Mucosa of rectum (tissue), 2 donors: ENCODE measurements around the gene TNP2.

Experiments
- H3K27ac ChIP-seq, 2 donors: one replicate each; pipeline ENCODE4 v1.7.0; 2013; ENCODE audit warnings: inconsistent platforms in 2 of 2, low read depth in 2 of 2, low read length in 2 of 2
- H3K27me3 ChIP-seq, 2 donors: one replicate each; pipeline ENCODE4 v1.7.0; 2013; ENCODE audit warnings: low read length in 2 of 2; ENCODE audit not compliant: control insufficient read depth in 2 of 2, insufficient read depth in 2 of 2
- H3K36me3 ChIP-seq, 2 donors: one replicate each; pipeline ENCODE4 v1.7.0; 2013; ENCODE audit warnings: low read length in 2 of 2; ENCODE audit not compliant: control insufficient read depth in 2 of 2, insufficient read depth in 2 of 2
- H3K4me1 ChIP-seq, 2 donors: one replicate each; pipeline ENCODE4 v1.7.0; 2013; ENCODE audit warnings: low read length in 2 of 2, mild to moderate bottlenecking in 1 of 2; ENCODE audit not compliant: control insufficient read depth in 2 of 2, insufficient read depth in 2 of 2
- H3K4me3 ChIP-seq, 2 donors: one replicate each; pipeline ENCODE4 v1.7.0; 2013; ENCODE audit warnings: low read length in 2 of 2
- H3K9ac ChIP-seq, 2 donors: one replicate each; pipeline ENCODE4 v1.7.0; 2013; ENCODE audit warnings: low read length in 2 of 2, low read depth in 1 of 2, mild to moderate bottlenecking in 1 of 2
- H3K9me3 ChIP-seq, 2 donors: one replicate each; pipeline ENCODE4 v1.7.0; 2013; ENCODE audit warnings: low read length in 2 of 2; ENCODE audit not compliant: control insufficient read depth in 2 of 2
- donor health status: healthy.
- donor health status: Normal muscosa, but diverticular disease.

Gene TNP2

DNA sequence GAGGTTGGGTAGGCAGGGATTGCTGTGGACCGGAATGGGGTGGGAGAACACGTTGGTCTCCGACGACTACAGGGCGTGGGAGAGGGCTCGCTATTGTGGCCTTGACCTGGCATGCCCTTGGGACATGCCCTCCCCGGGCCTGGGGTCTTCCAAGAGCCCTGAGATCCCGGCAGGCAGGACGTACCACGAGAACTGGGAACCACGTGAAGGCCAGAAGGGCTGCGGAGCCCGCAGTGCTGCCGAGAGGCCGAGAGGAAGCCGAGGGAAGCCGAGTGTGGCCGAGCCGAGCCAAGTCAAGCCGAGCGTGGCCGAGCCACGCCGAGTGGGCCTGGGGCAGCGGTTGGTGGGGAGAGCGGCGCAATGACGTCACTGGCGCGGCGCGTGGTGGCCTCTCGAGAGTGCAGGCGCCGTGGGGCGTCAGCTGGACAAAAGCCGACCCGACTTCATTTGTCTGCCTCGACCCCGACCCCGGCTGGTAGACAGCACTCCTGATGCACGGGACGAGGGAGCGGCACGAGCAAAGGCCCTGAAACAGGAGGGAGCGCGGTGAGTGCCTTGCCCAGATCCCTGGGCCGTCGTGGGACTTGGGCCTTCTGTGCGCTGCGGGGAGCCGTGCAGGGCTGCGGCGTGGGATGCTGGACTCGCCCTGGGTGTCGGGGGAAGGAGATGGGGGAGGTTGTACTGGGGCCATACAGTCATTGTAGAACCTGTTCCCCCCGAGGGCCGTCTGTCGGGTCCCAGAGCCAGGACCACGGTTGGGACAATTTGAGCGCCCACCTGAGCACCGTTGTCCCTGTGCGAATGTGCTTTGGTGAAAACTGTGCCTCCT lies 19.7 kb downstream of the TNP2 start:
- peaks cover 4 to 6% of the 10 kb centered on the region in 2 donors for H3K4me1 ChIP-seq
- no peak overlapping the region for H3K9ac ChIP-seq
- H3K27ac ChIP-seq, result no peak overlapping the region
- H3K4me3 ChIP-seq, result no peak overlapping the region
- H3K36me3 ChIP-seq, result peaks cover 0 to 1% of the 10 kb centered on the region in 2 donors
- no peaks in the 10 kb centered on the region for H3K9me3 ChIP-seq
- no peaks in the 10 kb centered on the region for H3K27me3 ChIP-seq

DNA sequence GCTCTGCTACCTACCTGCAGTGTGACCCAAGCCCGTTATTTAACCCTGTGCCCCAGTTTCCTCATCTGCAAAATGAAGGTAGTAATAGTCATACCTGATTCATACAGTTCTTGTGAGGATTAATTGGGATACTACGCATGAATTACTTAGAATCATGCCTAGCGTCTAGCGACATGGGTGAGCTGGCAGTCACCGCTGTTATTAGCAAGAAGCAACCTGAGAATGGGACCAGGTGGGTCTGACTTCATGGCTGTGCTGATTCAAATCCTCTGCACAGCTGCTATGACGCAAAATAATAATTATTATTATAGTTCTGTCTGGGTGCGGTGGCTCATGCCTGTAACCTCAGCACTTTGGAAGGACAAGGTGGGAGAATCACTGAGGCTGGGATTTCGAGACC lies 21.0 kb downstream of the TNP2 start:
- H3K4me1 ChIP-seq, result no peaks in the 10 kb centered on the region
- no peak overlapping the region for H3K27ac ChIP-seq
- H3K9me3 ChIP-seq, result no peaks in the 10 kb centered on the region
- no peak overlapping the region for H3K9ac ChIP-seq
- no peaks in the 10 kb centered on the region for H3K27me3 ChIP-seq
- no peak overlapping the region for H3K4me3 ChIP-seq
- H3K36me3 ChIP-seq, result peaks cover 0 to 1% of the 10 kb centered on the region in 2 donors

DNA sequence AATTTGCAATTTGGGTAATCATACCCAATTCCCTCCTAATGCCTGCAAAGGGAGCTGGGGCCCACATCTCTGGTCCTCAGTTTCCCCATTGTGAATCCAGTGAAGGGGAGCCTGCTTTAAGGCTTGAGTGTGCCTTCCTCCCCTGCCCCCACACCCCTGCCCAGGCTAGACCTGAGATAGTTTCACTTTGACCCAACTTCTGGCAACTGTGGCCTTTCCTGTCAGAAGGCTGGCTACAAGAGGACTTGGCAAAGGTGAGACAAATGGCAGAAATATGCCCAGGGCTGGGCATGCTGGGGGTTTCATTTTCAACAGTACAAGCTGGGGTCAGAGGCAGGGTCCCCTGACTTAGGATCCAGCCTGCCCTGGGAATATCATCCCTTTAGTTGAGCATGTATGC lies 23.1 kb downstream of the TNP2 start:
- no peaks in the 10 kb centered on the region for H3K36me3 ChIP-seq
- H3K4me1 ChIP-seq, result no peaks in the 10 kb centered on the region
- no peak overlapping the region for H3K27ac ChIP-seq
- no peaks in the 10 kb centered on the region for H3K27me3 ChIP-seq
- H3K4me3 ChIP-seq, result no peak overlapping the region
- H3K9me3 ChIP-seq, result no peaks in the 10 kb centered on the region
- H3K9ac ChIP-seq, result no peak overlapping the region

DNA sequence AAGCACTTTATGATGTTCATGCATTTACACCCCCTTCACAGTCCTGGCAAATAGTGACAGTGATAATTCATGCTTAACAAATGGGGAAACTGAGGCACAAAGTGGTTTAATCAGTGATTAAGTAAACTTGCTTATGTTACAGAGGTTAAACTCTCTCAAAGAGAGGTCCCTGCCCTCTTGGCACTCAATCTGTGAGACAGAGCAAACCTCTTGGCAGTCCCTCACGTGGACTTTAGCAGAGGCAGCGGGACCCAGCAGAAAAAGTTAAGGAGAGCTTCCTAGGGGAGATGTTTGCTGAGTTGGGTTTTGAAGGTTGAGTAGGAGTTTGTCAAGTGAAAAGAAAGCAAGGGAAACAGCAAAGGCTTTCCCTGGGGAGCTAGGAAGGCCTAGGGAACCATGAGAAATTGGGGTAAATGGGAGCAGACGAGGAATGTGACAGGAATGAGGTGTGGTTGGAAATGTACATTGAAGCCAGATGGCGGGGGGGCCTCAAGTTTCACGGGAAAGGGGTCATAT lies 23.8 kb downstream of the TNP2 start:
- no peak overlapping the region for H3K4me3 ChIP-seq
- no peak overlapping the region for H3K9ac ChIP-seq
- H3K27ac ChIP-seq, result no peak overlapping the region
- H3K27me3 ChIP-seq, result no peaks in the 10 kb centered on the region
- no peaks in the 10 kb centered on the region for H3K36me3 ChIP-seq
- no peaks in the 10 kb centered on the region for H3K4me1 ChIP-seq
- H3K9me3 ChIP-seq, result no peaks in the 10 kb centered on the region

DNA sequence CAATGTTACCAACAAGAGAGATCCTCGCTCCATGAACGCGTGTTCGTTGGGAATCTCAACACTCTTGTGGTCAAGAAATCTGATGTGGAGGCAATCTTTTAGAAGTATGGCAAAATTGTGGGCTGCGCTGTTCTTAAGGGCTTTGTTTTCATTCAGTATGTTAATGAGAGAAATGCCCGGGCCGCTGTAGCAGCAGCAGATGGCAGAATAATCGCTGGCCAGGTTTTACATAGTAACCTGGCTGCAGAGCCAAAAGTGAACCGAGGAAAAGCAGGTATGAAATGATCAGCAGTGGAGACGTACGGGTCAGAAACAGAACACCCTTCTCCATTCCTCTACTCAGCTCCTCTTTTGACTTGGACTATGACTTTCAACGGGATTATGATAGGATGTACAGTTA lies 26.5 kb downstream of the TNP2 start:
- H3K27me3 ChIP-seq, result no peaks in the 10 kb centered on the region

DNA sequence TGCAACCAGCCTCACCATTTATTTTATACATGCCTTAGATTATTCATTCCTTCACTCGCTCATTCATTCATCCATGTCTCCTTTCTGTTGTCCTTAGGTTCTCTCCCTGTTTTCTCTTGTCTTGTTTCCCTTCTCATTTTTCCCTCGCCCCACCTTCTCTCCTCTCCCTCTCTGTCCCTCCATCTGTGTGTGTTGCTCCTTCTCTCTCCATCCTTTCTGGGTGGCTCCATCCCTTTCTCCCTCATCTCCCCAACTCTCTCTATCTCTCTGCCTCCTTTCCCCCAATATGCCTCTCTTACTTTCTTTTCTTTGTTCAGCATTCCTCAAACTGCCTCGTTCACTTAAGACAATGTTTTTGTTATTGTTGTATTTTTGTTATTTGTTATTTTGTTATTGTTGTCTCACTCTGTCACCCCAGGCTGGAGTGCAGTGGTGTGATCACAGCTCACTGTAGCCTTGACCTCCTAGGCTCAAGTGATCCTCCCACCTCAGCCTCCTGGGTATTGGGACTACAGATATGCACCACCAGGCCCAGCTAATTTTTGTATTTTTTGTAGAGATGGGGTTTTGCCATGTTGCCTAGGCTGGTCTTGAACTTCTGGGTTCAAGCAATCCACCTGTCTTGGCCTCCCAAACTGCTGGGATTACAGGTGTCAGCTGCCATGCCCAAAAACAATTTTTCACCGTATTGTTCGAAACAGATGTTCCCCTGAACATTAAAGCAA lies 27.5 kb downstream of the TNP2 start:
- H3K36me3 ChIP-seq, result no peaks in the 10 kb centered on the region
- no peaks in the 10 kb centered on the region for H3K9me3 ChIP-seq
- H3K27ac ChIP-seq, result no peak overlapping the region
- H3K4me3 ChIP-seq, result no peak overlapping the region
- no peaks in the 10 kb centered on the region for H3K4me1 ChIP-seq
- no peak overlapping the region for H3K9ac ChIP-seq
- no peaks in the 10 kb centered on the region for H3K27me3 ChIP-seq

More for the DNA sequence above, 26.5 kb downstream of the TNP2 start:
- Histone ChIP-seq H3K36me3 (no peaks in the 10 kb centered on the region), H3K4me1 (no peaks in the 10 kb centered on the region), H3K27ac (no peak overlapping the region), H3K9ac (no peak overlapping the region), H3K9me3 (no peaks in the 10 kb centered on the region), H3K4me3 (no peak overlapping the region)

DNA sequence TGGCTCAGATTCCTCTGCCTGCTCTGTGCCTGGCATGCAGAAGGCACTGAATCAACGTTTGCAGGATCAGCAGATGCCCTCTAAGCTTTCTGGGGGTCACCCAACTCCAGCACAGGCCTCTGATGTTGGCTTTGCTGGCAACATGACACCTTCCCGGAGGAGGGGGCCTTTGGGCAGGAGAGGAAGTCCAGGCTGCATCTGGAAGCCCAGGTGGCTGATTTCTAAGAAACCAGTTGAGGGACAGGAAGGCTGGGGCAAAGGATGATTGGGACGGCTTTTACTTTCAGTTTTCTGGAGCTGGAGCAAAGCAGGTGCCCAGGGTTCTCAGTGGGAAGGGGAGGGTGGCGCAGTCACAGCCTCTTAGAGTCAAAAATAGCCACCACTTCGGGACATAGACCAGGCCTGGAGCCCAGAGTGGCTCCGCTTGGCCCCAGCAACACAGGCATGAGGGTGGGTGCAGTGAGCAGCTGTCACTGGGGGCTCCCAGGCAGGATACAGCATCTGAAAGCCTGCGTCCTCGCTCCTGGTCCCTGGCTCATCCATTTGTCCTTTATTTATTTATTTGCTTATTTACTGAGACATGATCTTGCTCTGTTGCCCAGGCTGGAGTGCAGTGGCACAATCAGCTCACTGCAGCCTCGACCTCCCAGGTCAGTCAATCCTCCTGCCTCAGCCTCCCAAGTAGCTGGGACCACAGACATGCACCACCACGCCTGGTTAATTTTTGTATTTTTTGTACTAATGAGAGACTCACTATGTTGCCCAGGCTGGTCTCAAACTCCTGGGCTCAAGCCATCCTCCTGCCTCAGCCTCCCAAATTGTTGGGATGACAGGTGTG lies 28.3 kb downstream of the TNP2 start:
- H3K9me3 ChIP-seq, result no peaks in the 10 kb centered on the region
- peaks cover 0 to under 1% of the 10 kb centered on the region in 2 donors for H3K4me1 ChIP-seq
- no peak overlapping the region for H3K9ac ChIP-seq
- H3K36me3 ChIP-seq, result no peaks in the 10 kb centered on the region
- no peak overlapping the region for H3K4me3 ChIP-seq
- no peaks in the 10 kb centered on the region for H3K27me3 ChIP-seq
- no peak overlapping the region for H3K27ac ChIP-seq

DNA sequence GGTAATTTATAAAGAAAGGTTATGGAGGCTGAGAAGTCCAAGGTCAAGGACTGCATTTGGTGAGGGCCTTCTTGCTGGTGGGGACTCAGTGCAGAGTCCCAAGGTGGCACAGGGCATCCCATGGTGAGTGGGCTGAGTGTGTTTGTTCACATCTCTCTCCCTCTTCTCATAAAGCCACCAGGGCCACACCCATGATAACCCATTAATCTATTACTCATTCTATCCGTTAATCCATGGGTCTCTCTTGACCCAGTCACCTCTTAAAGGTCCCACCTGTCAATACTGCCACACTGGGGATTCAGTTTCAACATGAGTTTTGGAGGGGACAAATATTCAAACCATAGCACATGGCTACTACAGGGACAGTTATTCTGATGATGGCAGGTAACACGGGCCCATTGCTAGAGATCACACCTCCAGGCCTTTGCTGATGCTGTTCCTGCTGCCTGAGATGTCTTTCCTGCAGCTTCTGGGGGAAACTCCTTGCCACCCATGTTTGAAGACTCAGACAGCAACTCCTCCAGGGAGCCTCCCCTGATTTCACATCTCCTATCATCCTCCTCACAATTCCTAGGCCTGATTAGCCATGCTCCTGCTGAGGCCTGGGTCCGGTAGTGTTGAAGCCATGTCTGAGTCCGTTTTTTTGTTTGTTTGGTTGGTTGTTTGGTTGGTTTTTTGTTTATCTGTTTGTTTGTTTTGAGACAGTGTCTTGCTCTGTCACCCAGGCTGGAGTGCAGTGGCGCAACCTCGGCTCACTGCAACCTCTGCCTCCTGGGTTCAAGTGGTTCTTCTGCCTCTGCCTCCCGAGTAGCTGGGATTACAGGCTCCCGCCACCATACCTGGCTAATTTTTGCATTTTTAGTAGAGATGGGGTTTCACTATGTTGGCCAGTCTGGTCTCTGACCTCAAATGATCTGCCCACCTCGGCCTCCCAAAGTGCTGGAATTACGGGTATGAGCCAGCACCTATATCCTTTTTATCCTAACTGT lies 29.2 kb downstream of the TNP2 start:
- Histone ChIP-seq H3K27me3 (no peaks in the 10 kb centered on the region), H3K4me3 (no peak overlapping the region), H3K9ac (no peak overlapping the region), H3K9me3 (no peaks in the 10 kb centered on the region), H3K36me3 (no peaks in the 10 kb centered on the region), H3K4me1 (peaks cover 2 to 3% of the 10 kb centered on the region in 2 donors), H3K27ac (no peak overlapping the region)
